GM12892 (cell line): ENCODE results near the gene HTRA1.

Source experiments
- POLR2AphosphoS5 ChIP-seq: IDR thresholded peaks from 2 replicates; pipeline ENCODE4 v1.6.1; 2011; ENCODE audit warnings: low read depth, low read length, control low read depth
- TAF1 ChIP-seq: IDR thresholded peaks from 2 replicates; pipeline ENCODE4 v1.6.1; 2011; ENCODE audit warnings: low read depth, mild to moderate bottlenecking, control low read depth, low read length, borderline replicate concordance

DNA sequence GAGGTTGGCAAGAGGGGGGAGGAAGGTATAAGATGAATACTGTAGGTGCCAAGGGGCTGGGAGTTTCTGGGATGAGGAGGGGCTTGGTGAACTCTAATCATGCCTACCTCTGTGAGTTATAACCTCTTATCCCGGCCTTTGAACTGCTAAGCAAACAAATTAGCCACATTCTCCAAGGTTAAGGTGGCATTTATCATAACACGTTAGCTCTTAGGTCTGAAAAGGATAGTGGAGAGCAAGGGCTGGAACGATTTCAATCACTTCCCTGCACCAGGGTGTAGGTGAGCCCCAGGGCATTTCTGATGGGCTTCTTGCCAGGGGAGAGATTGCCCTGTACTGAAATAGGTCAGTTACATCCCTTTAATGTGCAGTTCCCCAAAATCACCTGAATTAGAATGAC, 70.6 kb downstream of the HTRA1 start:
- TF ChIP-seq POLR2AphosphoS5 (no peak), TAF1 (no peak)
